ENCODE measurements around the gene ILF3. TPM values are rescaled to one million over a fixed set of nuclear protein-coding genes. Genes with fewer than 3 reads are reported as not detected.

ILF3 gene
- total RNA-seq, 4 donors from 2014 or later = 67.3 to 88.2 (median 76.6) TPM

DNA sequence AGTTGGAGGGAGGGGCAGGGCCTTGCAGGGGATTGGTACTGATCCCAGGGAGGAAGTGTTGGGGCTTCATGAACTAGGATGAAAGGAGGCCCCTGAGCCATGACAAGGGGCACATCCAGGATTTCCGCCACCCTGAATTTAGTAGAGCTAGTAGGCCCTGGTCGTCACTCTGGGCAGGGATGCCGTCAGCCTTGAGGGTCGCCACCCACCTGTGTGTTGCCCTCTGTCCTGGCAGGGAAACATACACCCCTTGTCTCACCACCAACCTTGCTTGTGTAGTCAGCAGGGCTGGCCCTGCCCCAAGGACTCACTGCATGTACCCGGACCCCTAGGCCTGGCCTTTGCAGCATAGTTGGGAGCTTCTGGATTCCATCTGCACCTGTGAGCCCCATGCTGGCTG lies 37.7 kb downstream of the ILF3 start:
- Histone ChIP-seq H3K9me3 (no peaks in the 10 kb centered on the region), H3K27ac (no peak overlapping the region), H3K4me1 (peaks cover 10 to 12% of the 10 kb centered on the region in 2 donors), H3K27me3 (no peaks in the 10 kb centered on the region), H3K36me3 (peaks cover 0 to 56% of the 10 kb centered on the region in 2 donors), H3K4me3 (no peak overlapping the region)
- TF ChIP-seq POLR2A (IDR thresholded peaks at IDR 0.05) = no peak
- TF ChIP-seq, protein P1, sequence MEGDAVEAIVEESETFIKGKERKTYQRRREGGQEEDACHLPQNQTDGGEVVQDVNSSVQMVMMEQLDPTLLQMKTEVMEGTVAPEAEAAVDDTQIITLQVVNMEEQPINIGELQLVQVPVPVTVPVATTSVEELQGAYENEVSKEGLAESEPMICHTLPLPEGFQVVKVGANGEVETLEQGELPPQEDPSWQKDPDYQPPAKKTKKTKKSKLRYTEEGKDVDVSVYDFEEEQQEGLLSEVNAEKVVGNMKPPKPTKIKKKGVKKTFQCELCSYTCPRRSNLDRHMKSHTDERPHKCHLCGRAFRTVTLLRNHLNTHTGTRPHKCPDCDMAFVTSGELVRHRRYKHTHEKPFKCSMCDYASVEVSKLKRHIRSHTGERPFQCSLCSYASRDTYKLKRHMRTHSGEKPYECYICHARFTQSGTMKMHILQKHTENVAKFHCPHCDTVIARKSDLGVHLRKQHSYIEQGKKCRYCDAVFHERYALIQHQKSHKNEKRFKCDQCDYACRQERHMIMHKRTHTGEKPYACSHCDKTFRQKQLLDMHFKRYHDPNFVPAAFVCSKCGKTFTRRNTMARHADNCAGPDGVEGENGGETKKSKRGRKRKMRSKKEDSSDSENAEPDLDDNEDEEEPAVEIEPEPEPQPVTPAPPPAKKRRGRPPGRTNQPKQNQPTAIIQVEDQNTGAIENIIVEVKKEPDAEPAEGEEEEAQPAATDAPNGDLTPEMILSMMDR (IDR thresholded peaks at IDR 0.05 in 4 of 5, conservative IDR thresholded peaks at IDR 0.05 in 1 of 5) = no peak
- intact Hi-C loops (cut with DNase I; ENCODE audit: low total_unique reads) (no loop called here), in situ Hi-C loops (cut with MboI; ENCODE audit: low sequenced_read_pairs in 4 of 4) (no loop called here)
- DNase-seq (no peak), ATAC-seq (no peak)

DNA sequence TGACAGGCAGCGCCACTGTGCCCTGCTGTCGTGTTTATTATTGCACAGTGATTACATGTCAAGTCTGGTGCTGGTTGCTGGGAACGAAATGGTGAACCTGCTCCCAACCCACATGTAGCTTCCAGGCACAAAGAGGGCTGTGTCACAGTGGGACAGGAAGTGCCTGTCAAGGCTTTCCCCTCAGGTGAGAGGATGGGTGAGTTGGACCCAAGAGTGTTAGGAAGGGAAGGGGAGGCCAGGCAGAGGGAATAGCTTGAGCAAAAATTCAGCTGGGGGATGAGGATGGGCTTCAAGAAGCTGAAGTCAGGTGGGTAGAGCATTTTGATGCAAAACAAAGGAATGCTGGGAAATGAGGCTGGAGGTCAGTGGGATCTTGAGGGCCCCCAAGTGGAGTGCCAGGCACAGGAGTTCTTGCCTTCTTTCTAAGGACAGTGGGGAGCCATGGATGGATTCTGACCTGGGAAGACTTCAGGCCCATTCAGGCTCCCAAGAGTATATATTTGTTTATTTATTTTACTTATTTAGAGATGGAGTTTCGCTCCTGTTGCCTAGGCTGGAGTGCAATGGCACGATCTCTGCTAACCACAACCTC lies 38.6 kb downstream of the ILF3 start:
- H3K27me3 ChIP-seq = no peaks in the 10 kb centered on the region
- intact Hi-C loops (cut with DNase I; ENCODE audit: low total_unique reads) (no loop called here), in situ Hi-C loops (cut with MboI; ENCODE audit: low sequenced_read_pairs in 4 of 4) (no loop called here)
- H3K27ac ChIP-seq = no peak overlapping the region
- H3K4me3 ChIP-seq = no peak overlapping the region
- DNase-seq (no peak), ATAC-seq (no peak)
- TF ChIP-seq, protein P1 (IDR thresholded peaks at IDR 0.05 in 4 of 5, conservative IDR thresholded peaks at IDR 0.05 in 1 of 5) = no peak
- TF ChIP-seq POLR2A (IDR thresholded peaks at IDR 0.05) = no peak
- no peaks in the 10 kb centered on the region for H3K9me3 ChIP-seq
- peaks cover 0 to 47% of the 10 kb centered on the region in 2 donors for H3K36me3 ChIP-seq
- H3K4me1 ChIP-seq = peaks cover 10 to 12% of the 10 kb centered on the region in 2 donors

DNA sequence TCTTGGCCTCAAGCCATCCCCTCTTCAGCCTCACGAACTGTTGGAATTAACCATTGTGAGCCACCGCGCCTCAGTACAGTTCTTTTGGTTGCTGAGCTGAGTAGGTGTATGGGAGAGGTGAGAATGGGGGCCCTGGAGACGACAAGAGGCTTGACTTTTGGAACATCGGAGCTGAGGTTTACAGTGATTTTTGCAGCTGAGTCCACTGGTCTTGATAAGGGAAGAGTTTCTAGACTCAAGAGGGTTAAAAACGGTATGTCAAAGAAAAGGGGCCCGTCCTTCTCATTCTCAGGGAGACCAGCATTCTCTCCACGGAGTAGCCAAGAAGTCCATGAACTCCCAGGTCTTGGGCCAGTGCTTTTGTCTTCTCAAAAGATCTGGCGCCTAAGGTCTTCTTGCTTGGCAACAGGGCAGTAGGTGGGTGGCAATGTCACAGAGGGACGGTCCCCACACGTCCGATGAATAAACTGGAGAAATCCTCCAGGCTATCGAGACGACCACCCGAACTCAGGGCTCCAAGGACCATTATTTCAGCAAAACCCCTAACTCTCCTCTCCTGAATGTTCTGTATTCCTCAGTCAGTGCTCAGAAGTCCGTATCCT lies 40.7 kb downstream of the ILF3 start:
- H3K4me1 ChIP-seq = peaks cover 10 to 12% of the 10 kb centered on the region in 2 donors
- ATAC-seq = no peak
- H3K36me3 ChIP-seq = peaks cover 0 to 26% of the 10 kb centered on the region in 2 donors
- DNase-seq = no peak
- in situ Hi-C loops (cut with MboI; ENCODE audit: low sequenced_read_pairs in 4 of 4) = no loop called here
- no peak overlapping the region for H3K27ac ChIP-seq
- H3K27me3 ChIP-seq = no peaks in the 10 kb centered on the region
- H3K4me3 ChIP-seq = no peak overlapping the region
- TF ChIP-seq, protein P1 (IDR thresholded peaks at IDR 0.05 in 4 of 5, conservative IDR thresholded peaks at IDR 0.05 in 1 of 5) = no peak
- TF ChIP-seq POLR2A (IDR thresholded peaks at IDR 0.05) = no peak
- intact Hi-C loops (cut with DNase I; ENCODE audit: low total_unique reads) = loop anchor here (5.0 kb wide), 1 partner anchor 113 kb away; no protein-coding TSS in a partner anchor
- no peaks in the 10 kb centered on the region for H3K9me3 ChIP-seq

DNA sequence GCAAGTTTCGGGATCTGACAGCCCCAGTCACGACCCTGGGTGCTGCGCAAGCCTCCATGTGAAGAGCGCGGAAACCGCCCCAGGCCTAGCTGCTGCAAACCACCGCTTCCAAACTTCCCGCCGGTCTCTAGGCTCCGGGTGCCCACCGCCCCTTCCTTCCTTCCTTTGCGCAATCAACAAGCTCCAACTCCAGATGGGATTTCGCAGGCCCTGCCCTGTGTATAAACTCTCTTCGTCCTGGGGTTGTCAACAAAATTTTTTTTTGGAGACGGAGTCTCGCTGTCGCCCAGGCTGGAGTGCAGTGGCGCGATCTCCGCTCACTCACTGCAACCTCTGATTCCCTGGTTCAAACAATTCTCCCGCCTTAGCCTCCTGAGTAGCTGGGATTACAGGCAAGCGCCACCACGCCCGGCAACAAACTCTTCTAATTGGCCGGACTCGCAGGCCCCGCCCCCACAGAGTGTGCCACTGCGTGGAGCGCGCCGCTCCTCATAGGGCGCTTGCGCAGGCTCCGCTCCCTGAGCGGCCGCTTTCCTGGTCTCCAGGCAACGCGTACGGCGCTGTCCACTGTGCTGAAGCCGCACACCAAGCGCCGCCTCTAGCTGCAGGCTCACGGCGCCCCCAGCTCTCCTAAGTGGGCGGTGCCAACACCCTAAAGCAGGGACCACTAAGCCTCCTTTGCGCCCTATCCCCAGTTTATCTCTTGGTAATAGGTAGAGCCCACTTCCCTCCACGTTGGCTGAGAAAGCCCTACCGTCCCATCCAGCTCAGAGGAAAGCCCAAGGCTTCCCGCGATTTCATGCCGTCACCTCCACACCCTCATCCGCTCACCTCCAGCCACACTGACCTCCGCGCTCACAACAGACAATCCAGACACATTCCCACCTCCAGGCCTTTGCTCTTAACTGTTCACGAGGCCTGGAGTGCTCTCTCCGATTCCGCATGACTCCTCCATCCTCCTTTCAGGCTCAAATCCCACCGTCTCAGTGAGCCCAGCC lies 41.6 kb downstream of the ILF3 start:
- TF ChIP-seq POLR2A (IDR thresholded peaks at IDR 0.05) = no peak
- TF ChIP-seq, protein P1 (IDR thresholded peaks at IDR 0.05 in 4 of 5, conservative IDR thresholded peaks at IDR 0.05 in 1 of 5) = no peak
- ATAC-seq (peak; percentile 91 to 92), DNase-seq (peak; percentile 75 to 88)

More for the DNA sequence above, 41.6 kb downstream of the ILF3 start:
- Histone ChIP-seq H3K4me1 (peaks cover 10 to 12% of the 10 kb centered on the region in 2 donors), H3K4me3 (peak overlapping the region in 3 of 4 donors; percentile 20 to 38 (median 33)), H3K36me3 (peaks cover 0 to 19% of the 10 kb centered on the region in 2 donors), H3K27ac (no peak overlapping the region), H3K9me3 (no peaks in the 10 kb centered on the region), H3K27me3 (no peaks in the 10 kb centered on the region)
- intact Hi-C loops (cut with DNase I; ENCODE audit: low total_unique reads) = loop anchor here (5.0 kb wide), 1 partner anchor 113 kb away; no protein-coding TSS in a partner anchor
- in situ Hi-C loops (cut with MboI; ENCODE audit: low sequenced_read_pairs in 4 of 4) = no loop called here

Measured in gastrocnemius medialis (tissue), 4 donors.